ENCODE measurements around the gene PNMA8C.

DNA sequence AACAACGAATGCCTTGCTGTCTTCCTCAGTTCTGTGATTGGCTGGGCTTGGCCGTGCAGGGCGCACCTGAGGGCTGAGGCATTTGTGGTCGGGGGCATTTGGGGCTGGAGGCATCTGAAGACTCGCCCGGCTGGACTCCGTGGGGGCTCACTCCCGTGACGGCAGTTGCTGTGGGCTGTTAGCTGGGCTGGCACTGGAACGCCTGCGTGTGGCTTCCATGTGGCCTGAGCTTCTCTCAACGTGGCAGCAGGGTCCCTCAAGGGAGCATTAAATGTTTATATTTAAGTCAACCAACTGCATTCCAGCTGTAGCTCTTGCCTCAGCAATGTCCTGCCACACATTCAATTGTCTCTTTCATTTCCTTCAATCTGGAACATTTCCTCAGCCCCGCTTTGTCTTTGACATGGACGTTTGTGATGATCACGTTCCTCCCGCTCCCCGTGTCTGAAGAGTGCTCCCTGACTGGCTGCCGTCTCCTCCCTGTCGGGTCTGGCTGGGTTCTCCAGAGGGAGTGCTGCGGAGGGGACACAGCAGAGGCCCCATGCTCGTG, 36.4 kb downstream of the PNMA8C start:
- TF ChIP-seq, protein P1, sequence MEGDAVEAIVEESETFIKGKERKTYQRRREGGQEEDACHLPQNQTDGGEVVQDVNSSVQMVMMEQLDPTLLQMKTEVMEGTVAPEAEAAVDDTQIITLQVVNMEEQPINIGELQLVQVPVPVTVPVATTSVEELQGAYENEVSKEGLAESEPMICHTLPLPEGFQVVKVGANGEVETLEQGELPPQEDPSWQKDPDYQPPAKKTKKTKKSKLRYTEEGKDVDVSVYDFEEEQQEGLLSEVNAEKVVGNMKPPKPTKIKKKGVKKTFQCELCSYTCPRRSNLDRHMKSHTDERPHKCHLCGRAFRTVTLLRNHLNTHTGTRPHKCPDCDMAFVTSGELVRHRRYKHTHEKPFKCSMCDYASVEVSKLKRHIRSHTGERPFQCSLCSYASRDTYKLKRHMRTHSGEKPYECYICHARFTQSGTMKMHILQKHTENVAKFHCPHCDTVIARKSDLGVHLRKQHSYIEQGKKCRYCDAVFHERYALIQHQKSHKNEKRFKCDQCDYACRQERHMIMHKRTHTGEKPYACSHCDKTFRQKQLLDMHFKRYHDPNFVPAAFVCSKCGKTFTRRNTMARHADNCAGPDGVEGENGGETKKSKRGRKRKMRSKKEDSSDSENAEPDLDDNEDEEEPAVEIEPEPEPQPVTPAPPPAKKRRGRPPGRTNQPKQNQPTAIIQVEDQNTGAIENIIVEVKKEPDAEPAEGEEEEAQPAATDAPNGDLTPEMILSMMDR (IDR thresholded peaks at IDR 0.05; ENCODE audit: insufficient read depth, low read depth, low read length): no peak
- no peak for TF ChIP-seq EZH2 (IDR thresholded peaks at IDR 0.05; ENCODE audit: insufficient read depth, low read length)

Measured in astrocyte (in vitro differentiated cells and primary cell).